GM23338 (cell line): ENCODE results near the gene LPAR6.

Experiments used
- CREB1 ChIP-seq: fragments of 250-450 bp; sonication (Bioruptor Pico); IDR thresholded peaks from 2 replicates; pipeline ENCODE4 v1.5.0; 2020; ENCODE audit warnings: low read depth, mild to moderate bottlenecking, moderate library complexity
- CTCF ChIP-seq, 2 experiments: fragments of 200-600 bp in 1 of 2; sonication (generic) in 1 of 2; conservative IDR thresholded peaks; 2 replicates each; pipeline versions ENCODE4 v1.5.1 to v1.6.1; 2016 to 2017; ENCODE audit warnings: antibody characterized with exemption in 2 of 2, low read depth in 2 of 2, mild to moderate bottlenecking in 2 of 2, moderate library complexity in 1 of 2
- ETS1 ChIP-seq: IDR thresholded peaks from 2 replicates; pipeline ENCODE4 v1.6.1; 2016; ENCODE audit warnings: antibody characterized with exemption
- EZH2 ChIP-seq: fragments of 200-600 bp; sonication (generic); IDR thresholded peaks from one replicate; pipeline ENCODE4 v1.8.0; 2017; ENCODE audit warnings: antibody characterized with exemption, mild to moderate bottlenecking, low read depth; ENCODE audit not compliant: unreplicated experiment
- EZH2phosphoT487 ChIP-seq: fragments of 200-600 bp; sonication (generic); IDR thresholded peaks from one replicate; pipeline ENCODE4 v1.8.1; 2018; ENCODE audit warnings: antibody characterized with exemption; ENCODE audit not compliant: unreplicated experiment
- JUNB ChIP-seq: IDR thresholded peaks from one replicate; pipeline ENCODE4 v1.6.1; 2016; ENCODE audit warnings: antibody characterized with exemption; ENCODE audit not compliant: unreplicated experiment
- NANOG ChIP-seq: IDR thresholded peaks from 2 replicates; pipeline ENCODE4 v1.6.1; 2016; ENCODE audit warnings: antibody characterized with exemption, borderline replicate concordance
- POLR2AphosphoS5 ChIP-seq: IDR thresholded peaks from 2 replicates; pipeline ENCODE4 v1.6.1; 2016; ENCODE audit warnings: antibody characterized with exemption, low read depth
- REST ChIP-seq: IDR thresholded peaks from one replicate; pipeline ENCODE4 v1.6.1; 2018; ENCODE audit warnings: antibody characterized with exemption; ENCODE audit not compliant: unreplicated experiment
- STAT1 ChIP-seq: IDR thresholded peaks from one replicate; pipeline ENCODE4 v1.6.1; 2016; ENCODE audit warnings: antibody characterized with exemption; ENCODE audit not compliant: unreplicated experiment
- ZNF114 ChIP-seq: fragments of 250-450 bp; sonication (Bioruptor Pico); IDR thresholded peaks from 2 replicates; pipeline ENCODE4 v1.5.0; 2020; ENCODE audit warnings: mild to moderate bottlenecking, moderate library complexity
- ZNF331 ChIP-seq: fragments of 250-450 bp; sonication (Bioruptor Pico); IDR thresholded peaks from 2 replicates; pipeline ENCODE4 v1.5.0; 2020; ENCODE audit warnings: low read depth, mild to moderate bottlenecking, moderate library complexity

GRCh38 chr13:48426052-48426451, 13.1 kb upstream of the LPAR6 start:
- TF ChIP-seq CTCF (conservative IDR thresholded peaks at IDR 0.05; ENCODE audit: low read depth in 2 of 2) (no peak), EZH2phosphoT487 (no peak), EZH2 (no peak), CREB1 (CRISPR knock-in tag) (no peak), NANOG (no peak), POLR2AphosphoS5 (no peak), REST (no peak), ZNF114 (CRISPR knock-in tag) (no peak), ZNF331 (CRISPR knock-in tag) (no peak), ETS1 (no peak), STAT1 (no peak), JUNB (no peak)
